Thyroid gland (tissue), 4 donors: ENCODE results near the gene SYT1.
A peak's percentile ranks its signal among the peaks of the same experiment; 100 is the strongest.

ENCODE experiments used
- POLR2A ChIP-seq, 2 donors: fragments of 450-650 bp; IDR thresholded peaks; one replicate each; pipeline ENCODE4 v1.6.1; 2017; ENCODE audit warnings: antibody characterized with exemption in 2 of 2, mild to moderate bottlenecking in 2 of 2, moderate library complexity in 1 of 2
- TF ChIP-seq, protein P1 (sequence below), 6 experiments: fragments of 200-600 bp in 3 of 6; fragments of 450-650 bp in 3 of 6; sonication (generic) in 3 of 6; IDR thresholded peaks; one replicate each; pipeline ENCODE4 v1.5.1; 2016 to 2019; ENCODE audit warnings: antibody characterized with exemption in 6 of 6, mild to moderate bottlenecking in 2 of 6, inconsistent platforms in 1 of 6, moderate library complexity in 1 of 6

DNA sequence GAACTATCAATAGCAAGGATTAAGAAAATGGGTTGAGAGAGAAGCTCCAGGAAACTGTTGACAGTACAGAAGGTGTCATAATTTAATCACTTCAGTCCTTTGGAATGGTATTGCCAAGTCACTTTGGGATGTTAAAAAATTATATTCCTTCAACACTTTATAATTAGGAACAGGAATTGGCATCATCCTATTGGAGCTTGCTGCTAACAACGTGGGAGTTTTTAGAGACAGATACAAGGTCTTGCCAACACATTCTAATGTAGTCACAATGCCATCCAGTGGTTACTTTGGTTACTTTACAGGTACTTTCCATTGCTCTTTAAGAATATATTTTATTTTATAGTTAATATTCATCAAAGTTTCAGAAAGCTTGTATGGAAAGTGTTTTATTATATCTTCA is 310.1 kb downstream of the SYT1 start:
- TF ChIP-seq, protein P1, sequence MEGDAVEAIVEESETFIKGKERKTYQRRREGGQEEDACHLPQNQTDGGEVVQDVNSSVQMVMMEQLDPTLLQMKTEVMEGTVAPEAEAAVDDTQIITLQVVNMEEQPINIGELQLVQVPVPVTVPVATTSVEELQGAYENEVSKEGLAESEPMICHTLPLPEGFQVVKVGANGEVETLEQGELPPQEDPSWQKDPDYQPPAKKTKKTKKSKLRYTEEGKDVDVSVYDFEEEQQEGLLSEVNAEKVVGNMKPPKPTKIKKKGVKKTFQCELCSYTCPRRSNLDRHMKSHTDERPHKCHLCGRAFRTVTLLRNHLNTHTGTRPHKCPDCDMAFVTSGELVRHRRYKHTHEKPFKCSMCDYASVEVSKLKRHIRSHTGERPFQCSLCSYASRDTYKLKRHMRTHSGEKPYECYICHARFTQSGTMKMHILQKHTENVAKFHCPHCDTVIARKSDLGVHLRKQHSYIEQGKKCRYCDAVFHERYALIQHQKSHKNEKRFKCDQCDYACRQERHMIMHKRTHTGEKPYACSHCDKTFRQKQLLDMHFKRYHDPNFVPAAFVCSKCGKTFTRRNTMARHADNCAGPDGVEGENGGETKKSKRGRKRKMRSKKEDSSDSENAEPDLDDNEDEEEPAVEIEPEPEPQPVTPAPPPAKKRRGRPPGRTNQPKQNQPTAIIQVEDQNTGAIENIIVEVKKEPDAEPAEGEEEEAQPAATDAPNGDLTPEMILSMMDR (IDR thresholded peaks at IDR 0.05), result peak in 1 of 6 experiments; percentile 8
- no peak for TF ChIP-seq POLR2A (IDR thresholded peaks at IDR 0.05)
